Smooth muscle cell of bladder (primary cell): ENCODE results near the gene KLHL21. TPM values are rescaled to one million over a fixed set of nuclear protein-coding genes. Genes with fewer than 3 reads are reported as not detected.

Source experiments
- total RNA-seq: library from RNA; depleted of rRNA; stranded (reverse); fragments of >200 nt; gene quantifications from 2 replicates; pipeline ENCODE4 v1.2.3, GENCODE V29; 2014

KLHL21 gene
- total RNA-seq, result 18.8 and 37.6 TPM in 2 replicates

GRCh38 chr1:6602669-6603237 lies at the start of gene KLHL21:
KLHL21 (minus strand) TSS chr1:6602869; CDS start chr1:6602817, 52 bp downstream.

GRCh38 chr1:6624710-6625583 lies 22.3 kb upstream of the KLHL21 start, which contains the start of gene THAP3:
THAP3 (plus strand) TSS chr1:6624868; CDS start chr1:6625219, 351 bp downstream.

GRCh38 chr1:6613361-6614018 lies 10.8 kb upstream of the KLHL21 start, which contains the start of gene PHF13:
PHF13 (plus strand) TSS chr1:6613731; CDS start chr1:6614067, 336 bp downstream.

GRCh38 chr1:6579374-6580118 lies 23.1 kb downstream of the KLHL21 start, which contains the start of gene ZBTB48:
ZBTB48 (plus strand) TSS chr1:6579994; CDS start chr1:6580610, 616 bp downstream.

GRCh38 chr1:6554907-6555778 lies 47.5 kb downstream of the KLHL21 start, which contains the start of gene TAS1R1:
TAS1R1 (plus strand) TSS chr1:6555307; CDS start chr1:6555374, 67 bp downstream.

GRCh38 chr1:6554031-6554906 lies 48.4 kb downstream of the KLHL21 start, which contains the start of gene NOL9:
NOL9 (minus strand) TSS chr1:6554513; CDS start chr1:6554502, 11 bp downstream.

Other genes starting within 250 kb of the KLHL21 start
- 25.4 and 37.7 TPM in 2 replicates for gene ACOT7, start 209.1 kb downstream of the KLHL21 start, total RNA-seq
- gene HES2, start 182.9 kb downstream of the KLHL21 start, total RNA-seq, result 0.09 and 0.14 TPM in 2 replicates
- not detected in 2 replicates for gene ESPN, start 178.1 kb downstream of the KLHL21 start, total RNA-seq
- 2.0 and 2.4 TPM in 2 replicates for gene TNFRSF25, start 136.7 kb downstream of the KLHL21 start, total RNA-seq
- 5.5 and 7.0 TPM in 2 replicates for gene PLEKHG5, start 111.2 kb downstream of the KLHL21 start, total RNA-seq
- gene NOL9, start 48.4 kb downstream of the KLHL21 start, total RNA-seq, result 15.9 and 20.9 TPM in 2 replicates
- not detected in 2 replicates for gene TAS1R1, start 47.6 kb downstream of the KLHL21 start, total RNA-seq
- 14.5 and 16.0 TPM in 2 replicates for gene ZBTB48, start 22.9 kb downstream of the KLHL21 start, total RNA-seq
- gene PHF13, start 10.9 kb upstream of the KLHL21 start, total RNA-seq, result 9.2 and 12.3 TPM in 2 replicates
- gene THAP3, start 22.0 kb upstream of the KLHL21 start, total RNA-seq, result 21.8 and 29.1 TPM in 2 replicates
- 33.8 and 53.6 TPM in 2 replicates for gene DNAJC11, start 98.9 kb upstream of the KLHL21 start, total RNA-seq
- gene CAMTA1, start 182.6 kb upstream of the KLHL21 start, total RNA-seq, result 44.8 and 52.6 TPM in 2 replicates